ENCODE measurements around the gene CAPN3. TPM values are rescaled to one million over a fixed set of nuclear protein-coding genes. Genes with fewer than 3 reads are reported as not detected.
"Not testable (repeated sequence)": the region's sequence is repeated elsewhere in the genome, so short reads cannot be mapped to it uniquely, and the experiment has no call there.

Gene CAPN3
- 3.1 and 4.7 TPM in 2 replicates for total RNA-seq

GRCh38 chr15:42359249-42359648 lies at the start of gene CAPN3:
Gene CAPN3 (plus strand): TSS chr15:42359501. CDS start chr15:42359806, 305 bp downstream.
- intact Hi-C loops (cut with micrococcal nuclease) = no loop called here

GRCh38 chr15:42313463-42313862 lies 45.8 kb upstream of the CAPN3 start:
- intact Hi-C loops (cut with micrococcal nuclease) = no loop called here

- intact Hi-C loops (cut with micrococcal nuclease) = no loop called here
These were observed 44.5 kb upstream of the CAPN3 start for GRCh38 chr15:42314818-42315217.

- intact Hi-C loops (cut with micrococcal nuclease) = no loop called here
These were observed 43.8 kb upstream of the CAPN3 start for GRCh38 chr15:42315521-42315920.

GRCh38 chr15:42316282-42316805 lies 43.0 kb upstream of the CAPN3 start:
- intact Hi-C loops (cut with micrococcal nuclease) = not testable (repeated sequence)

- intact Hi-C loops (cut with micrococcal nuclease) = no loop called here
These were observed 40.1 kb upstream of the CAPN3 start for GRCh38 chr15:42319206-42319605.

GRCh38 chr15:42324308-42324707 lies 35.0 kb upstream of the CAPN3 start:
- intact Hi-C loops (cut with micrococcal nuclease) = no loop called here

GRCh38 chr15:42329161-42329560 lies 30.1 kb upstream of the CAPN3 start:
- intact Hi-C loops (cut with micrococcal nuclease) = no loop called here

- intact Hi-C loops (cut with micrococcal nuclease) = no loop called here
These were observed 29.3 kb upstream of the CAPN3 start for GRCh38 chr15:42329992-42330391.

GRCh38 chr15:42331235-42331634 lies 28.1 kb upstream of the CAPN3 start:
- intact Hi-C loops (cut with micrococcal nuclease) = no loop called here

GRCh38 chr15:42332331-42332730 lies 27.0 kb upstream of the CAPN3 start:
- intact Hi-C loops (cut with micrococcal nuclease) = no loop called here

- intact Hi-C loops (cut with micrococcal nuclease) = no loop called here
These were observed 24.2 kb upstream of the CAPN3 start for GRCh38 chr15:42335074-42335473.

GRCh38 chr15:42336650-42337049 lies 22.7 kb upstream of the CAPN3 start:
- intact Hi-C loops (cut with micrococcal nuclease) = not testable (repeated sequence)

- intact Hi-C loops (cut with micrococcal nuclease) = not testable (repeated sequence)
These were observed 22.2 kb upstream of the CAPN3 start for GRCh38 chr15:42337104-42337503.

GRCh38 chr15:42338500-42338899 lies 20.8 kb upstream of the CAPN3 start:
- intact Hi-C loops (cut with micrococcal nuclease) = no loop called here

- intact Hi-C loops (cut with micrococcal nuclease) = no loop called here
These were observed 15.6 kb upstream of the CAPN3 start for GRCh38 chr15:42343596-42344232.

GRCh38 chr15:42344763-42345162 lies 14.5 kb upstream of the CAPN3 start:
- intact Hi-C loops (cut with micrococcal nuclease) = no loop called here

GRCh38 chr15:42345504-42345903 lies 13.8 kb upstream of the CAPN3 start:
- intact Hi-C loops (cut with micrococcal nuclease) = no loop called here

- intact Hi-C loops (cut with micrococcal nuclease) = no loop called here
These were observed 11.2 kb upstream of the CAPN3 start for GRCh38 chr15:42348083-42348482.

- intact Hi-C loops (cut with micrococcal nuclease) = no loop called here
These were observed 10.1 kb upstream of the CAPN3 start for GRCh38 chr15:42349186-42349585.

GRCh38 chr15:42352401-42352800 lies 6.9 kb upstream of the CAPN3 start:
- intact Hi-C loops (cut with micrococcal nuclease) = no loop called here

GRCh38 chr15:42353061-42353460 lies 6.2 kb upstream of the CAPN3 start:
- intact Hi-C loops (cut with micrococcal nuclease) = no loop called here

- intact Hi-C loops (cut with micrococcal nuclease) = no loop called here
These were observed 4.5 kb upstream of the CAPN3 start for GRCh38 chr15:42354824-42355223.
